GM12801 (cell line): ENCODE results near the gene RGS9BP.

ENCODE experiments used
- TF ChIP-seq, protein P1 (sequence below): IDR thresholded peaks from one replicate; pipeline ENCODE4 v1.5.1; 2011; ENCODE audit warnings: control low read depth; ENCODE audit not compliant: insufficient read length; ENCODE audit errors: extremely low read depth

RGS9BP gene

DNA sequence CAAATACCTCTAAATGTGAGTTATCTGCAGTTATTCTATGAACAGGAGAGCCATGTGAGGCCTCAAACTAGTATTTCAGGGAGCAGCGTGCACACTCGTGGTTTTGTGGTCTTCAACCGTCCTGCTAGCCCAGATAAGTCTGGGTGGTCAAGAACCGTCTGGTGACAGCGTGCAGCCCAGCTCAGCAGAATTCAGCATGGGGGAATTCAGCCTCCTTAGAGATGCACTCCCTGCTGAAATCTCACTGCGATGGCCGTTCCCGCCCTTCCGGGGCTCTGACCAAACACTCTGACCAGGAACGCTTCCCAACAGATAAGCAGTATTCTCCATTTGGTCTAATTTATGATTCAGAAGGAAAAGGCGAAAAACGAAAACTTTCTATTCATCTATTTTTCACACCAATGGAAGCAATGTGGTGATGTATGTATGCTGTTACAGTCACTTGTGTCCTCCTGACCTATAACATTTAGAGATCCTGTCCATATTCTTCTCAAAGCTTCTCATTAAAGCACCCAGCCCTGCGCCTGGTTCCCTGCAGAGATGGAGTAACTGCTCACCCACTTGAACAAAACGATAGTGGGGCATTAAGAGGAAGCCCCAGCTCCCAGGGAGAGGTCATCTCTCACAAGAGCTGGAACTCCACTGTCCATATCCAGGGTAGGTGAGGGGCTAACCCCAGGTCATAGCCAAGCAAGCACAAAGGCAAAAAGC lies 3.6 kb upstream of the RGS9BP start:
- TF ChIP-seq, protein P1, sequence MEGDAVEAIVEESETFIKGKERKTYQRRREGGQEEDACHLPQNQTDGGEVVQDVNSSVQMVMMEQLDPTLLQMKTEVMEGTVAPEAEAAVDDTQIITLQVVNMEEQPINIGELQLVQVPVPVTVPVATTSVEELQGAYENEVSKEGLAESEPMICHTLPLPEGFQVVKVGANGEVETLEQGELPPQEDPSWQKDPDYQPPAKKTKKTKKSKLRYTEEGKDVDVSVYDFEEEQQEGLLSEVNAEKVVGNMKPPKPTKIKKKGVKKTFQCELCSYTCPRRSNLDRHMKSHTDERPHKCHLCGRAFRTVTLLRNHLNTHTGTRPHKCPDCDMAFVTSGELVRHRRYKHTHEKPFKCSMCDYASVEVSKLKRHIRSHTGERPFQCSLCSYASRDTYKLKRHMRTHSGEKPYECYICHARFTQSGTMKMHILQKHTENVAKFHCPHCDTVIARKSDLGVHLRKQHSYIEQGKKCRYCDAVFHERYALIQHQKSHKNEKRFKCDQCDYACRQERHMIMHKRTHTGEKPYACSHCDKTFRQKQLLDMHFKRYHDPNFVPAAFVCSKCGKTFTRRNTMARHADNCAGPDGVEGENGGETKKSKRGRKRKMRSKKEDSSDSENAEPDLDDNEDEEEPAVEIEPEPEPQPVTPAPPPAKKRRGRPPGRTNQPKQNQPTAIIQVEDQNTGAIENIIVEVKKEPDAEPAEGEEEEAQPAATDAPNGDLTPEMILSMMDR, result no peak

DNA sequence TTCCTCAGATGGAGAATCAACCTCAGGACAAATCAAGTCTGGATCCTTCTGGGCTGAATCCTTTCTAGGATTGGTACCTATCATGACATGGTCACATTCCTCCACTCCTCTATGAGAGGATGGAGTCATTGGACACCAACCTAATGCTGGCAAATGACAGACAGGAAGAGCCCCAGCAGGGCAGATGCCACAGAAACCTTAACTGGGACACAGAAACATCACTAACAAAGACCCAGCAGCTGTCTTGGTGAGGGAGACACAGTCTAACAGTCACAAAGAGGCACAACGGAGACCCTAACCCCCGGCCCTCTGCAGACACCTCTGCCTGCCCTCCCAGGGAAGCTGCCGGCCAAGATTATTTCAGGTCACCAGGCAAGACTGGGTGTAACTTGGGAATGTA lies 2.8 kb upstream of the RGS9BP start:
- TF ChIP-seq, protein P1, result no peak

DNA sequence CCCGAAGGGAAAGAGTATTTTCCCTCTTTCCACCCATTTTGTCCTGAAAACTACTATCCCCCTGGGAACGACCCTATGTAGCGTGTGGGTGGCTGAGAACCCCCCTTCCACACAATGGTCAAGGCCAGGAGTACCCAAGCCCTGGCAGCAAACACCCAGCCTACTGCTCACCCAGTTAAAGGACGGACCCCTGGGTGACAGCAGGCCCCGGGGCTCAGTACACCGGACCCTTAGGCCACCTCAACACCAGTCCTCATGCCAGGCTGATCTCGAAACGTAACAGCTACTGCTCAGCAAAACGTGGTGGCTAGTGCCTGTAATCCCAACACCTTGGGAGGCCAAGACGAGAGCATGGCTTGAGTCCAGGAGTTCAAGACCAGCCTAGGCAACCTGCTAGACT lies 2.1 kb upstream of the RGS9BP start:
- TF ChIP-seq, protein P1, result no peak

DNA sequence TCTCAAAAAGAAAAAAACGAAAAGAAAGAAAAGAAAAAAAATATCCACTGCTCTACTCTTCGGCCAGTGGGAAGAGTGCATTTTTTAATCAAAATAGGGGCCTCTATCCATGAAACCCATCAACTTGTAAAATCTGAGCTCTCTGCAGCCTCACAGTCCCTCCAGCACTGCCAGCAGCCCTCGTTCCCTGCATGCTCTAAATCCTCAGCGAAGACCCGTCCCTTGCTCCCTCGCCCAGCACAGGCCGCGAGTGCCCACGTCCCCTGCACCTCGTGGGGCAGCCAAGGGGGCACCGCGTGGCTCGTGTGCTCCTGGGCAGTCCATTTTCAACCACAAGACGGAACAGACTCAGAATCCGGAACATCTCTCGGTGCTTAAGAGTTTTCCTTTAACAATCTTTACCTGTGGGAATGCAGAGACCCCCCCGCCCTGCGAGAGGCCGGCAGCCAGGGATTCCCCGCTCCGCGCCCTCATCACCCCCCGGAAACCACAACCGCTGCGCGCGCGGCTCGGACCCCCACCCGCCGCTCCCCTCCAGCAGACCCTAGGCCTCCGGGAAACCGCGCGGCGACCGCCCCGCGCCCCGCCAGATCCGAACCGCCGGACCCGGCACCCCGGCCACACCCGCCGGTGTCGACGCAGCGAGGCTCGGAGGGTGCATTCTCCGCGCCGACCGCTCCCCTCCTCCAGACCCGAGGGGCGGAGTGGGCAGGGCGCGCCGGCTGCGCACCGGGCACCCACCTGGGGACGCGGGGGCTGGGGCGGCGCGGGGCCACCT lies 1.3 kb upstream of the RGS9BP start:
- TF ChIP-seq, protein P1, result no peak

DNA sequence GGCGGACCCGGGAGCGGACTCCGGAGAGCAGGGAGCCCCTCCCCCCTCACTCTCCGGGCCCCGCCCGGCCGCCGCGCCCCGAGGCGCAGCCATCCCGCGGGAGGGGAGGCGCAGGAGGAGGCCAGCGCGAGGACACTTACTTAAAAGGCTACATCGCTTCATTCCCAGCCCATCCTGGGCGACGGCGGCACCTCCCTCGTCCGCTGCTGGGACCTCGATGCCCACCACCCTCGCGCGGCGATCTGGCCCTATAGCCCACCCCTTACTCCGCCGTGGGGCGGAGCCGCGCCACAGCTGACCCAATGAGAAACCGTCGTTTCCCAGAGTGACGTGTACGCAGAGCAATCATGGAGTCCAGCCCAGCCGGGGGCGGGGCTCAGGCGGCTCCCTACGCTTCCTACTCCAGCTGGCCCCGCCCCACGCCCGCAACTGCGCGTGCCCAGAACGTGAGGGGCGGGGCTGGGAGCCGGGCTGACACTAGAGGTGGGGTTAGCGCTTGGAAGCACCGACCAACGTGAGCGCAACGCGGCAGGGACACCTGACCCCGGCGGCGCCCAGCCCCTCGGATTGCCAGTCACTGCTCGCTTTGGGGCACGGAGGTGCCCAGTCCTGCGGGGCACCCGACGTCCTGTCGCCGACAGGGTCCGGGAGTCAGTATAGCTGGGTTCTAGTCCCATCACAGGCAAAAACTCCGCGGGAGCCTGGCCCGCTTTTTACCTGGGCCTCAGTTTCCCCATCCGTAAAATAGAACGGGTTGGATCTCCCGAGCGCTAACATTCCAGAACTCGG lies 523 bp upstream of the RGS9BP start, which contains the start of gene ANKRD27:
Gene ANKRD27, minus strand, starts transcription at position 250 of the 789 bp plus-strand sequence. CDS start 16,165 bp downstream, outside the sequence.
- TF ChIP-seq, protein P1, result no peak

DNA sequence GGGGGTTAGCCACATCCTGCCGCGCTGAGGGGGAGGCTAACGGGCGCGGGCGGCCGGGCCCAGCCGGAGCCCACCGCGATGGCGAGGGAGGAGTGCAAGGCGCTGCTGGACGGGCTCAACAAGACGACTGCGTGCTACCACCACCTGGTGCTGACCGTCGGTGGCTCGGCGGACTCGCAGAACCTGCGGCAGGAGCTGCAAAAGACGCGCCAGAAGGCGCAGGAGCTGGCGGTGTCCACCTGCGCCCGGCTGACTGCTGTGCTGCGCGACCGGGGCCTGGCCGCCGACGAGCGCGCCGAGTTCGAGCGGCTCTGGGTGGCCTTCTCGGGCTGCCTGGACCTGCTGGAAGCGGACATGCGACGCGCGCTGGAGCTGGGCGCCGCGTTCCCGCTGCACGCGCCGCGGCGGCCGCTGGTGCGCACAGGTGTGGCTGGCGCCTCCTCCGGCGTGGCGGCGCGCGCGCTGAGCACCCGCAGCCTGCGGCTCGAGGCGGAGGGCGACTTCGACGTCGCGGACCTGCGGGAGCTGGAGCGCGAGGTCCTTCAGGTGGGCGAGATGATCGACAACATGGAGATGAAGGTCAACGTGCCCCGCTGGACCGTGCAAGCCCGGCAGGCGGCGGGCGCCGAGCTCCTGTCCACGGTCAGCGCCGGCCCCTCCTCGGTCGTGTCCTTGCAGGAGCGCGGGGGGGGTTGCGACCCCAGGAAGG lies 692 bp downstream of the RGS9BP start:
- TF ChIP-seq, protein P1, result no peak

DNA sequence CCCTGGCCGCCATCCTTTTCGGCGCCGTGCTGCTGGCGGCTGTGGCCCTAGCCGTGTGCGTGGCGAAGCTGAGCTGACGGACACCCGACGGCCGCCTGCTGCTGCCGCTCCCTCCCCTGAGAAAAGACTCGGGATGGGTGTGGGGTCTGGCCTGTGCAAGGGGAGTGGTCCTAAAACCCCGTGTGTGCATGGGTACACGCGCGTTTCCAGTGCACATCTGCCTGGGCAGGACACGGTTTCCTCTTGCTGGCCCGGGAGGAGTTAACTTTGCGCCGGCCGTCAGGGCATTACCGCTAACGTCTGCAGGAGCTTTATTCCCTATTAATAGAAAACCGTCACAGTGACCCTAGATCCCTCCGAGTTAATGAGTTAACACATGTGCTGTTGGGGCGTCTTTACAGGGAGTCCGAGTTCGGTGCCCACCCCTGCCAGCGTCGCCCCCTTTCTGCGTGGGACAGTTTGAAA lies 1.3 kb downstream of the RGS9BP start:
- TF ChIP-seq, protein P1, result no peak
